Skeletal muscle cell (primary cell): Measurements from ENCODE around the gene YIPF4.
"Not testable (repeated sequence)": the region's sequence is repeated elsewhere in the genome, so short reads cannot be mapped to it uniquely, and the experiment has no call there.

Experiments
- DNase-seq: peaks from one replicate; pipeline ENCODE4 v3.0.0-alpha.2; 2010; ENCODE audit warnings: low read depth
- H3K4me3 ChIP-seq: 2 replicates; pipeline ENCODE4 v1.5.1; 2011; ENCODE audit warnings: low read depth, mild to moderate bottlenecking, control low read depth, low read length, moderate library complexity

The YIPF4 gene

DNA sequence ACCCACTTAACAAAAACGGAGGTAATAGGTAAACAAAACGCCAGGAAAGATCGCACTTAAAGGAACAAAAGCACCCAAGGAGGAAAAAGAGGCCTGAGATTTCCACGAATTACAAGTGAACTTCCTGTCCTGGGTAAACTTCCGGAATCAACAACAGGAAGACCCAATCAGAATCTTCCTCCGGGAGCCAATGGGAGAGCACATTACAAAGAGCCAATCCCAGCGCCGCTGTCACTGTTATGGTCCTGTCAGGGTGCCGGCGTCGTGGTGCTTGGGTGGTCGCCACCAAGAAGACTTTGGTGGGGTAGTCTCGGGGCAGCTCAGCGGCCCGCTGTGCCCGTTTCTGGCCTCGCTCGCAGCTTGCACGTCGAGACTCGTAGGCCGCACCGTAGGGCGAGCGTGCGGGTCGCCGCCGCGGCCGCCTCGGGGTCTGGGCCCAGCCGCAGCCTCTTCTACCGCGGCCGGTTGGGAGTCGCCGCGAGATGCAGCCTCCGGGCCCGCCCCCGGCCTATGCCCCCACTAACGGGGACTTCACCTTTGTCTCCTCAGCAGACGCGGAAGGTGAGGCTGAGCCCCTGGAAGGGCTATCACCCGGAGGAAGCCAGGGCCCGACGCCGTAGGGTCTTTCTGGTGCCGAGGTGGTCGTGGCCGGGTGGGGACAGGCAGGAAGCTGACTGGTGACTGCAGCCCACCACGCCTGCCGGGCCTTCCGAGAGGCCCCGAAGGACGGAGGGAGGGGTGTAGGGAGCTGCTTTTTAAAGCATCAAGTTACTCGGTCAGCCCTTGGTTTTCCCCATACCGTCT, at the start of gene YIPF4:
Gene YIPF4 (plus strand): TSS at position 231 of the 804 bp plus-strand sequence. CDS start 252 bp downstream, at position 483.
- DNase-seq = peak; percentile 77
- H3K4me3 ChIP-seq = peak within 1 kb of the TSS; percentile 98

GRCh38 chr2:32228181-32228580, 49.5 kb upstream of the YIPF4 start:
- DNase-seq = no peak

GRCh38 chr2:32229635-32230034, 48.1 kb upstream of the YIPF4 start:
- no peak for DNase-seq
- H3K4me3 ChIP-seq = no peak overlapping the region

More at GRCh38 chr2:32228181-32228580, 49.5 kb upstream of the YIPF4 start:
- no peak overlapping the region for H3K4me3 ChIP-seq

DNA sequence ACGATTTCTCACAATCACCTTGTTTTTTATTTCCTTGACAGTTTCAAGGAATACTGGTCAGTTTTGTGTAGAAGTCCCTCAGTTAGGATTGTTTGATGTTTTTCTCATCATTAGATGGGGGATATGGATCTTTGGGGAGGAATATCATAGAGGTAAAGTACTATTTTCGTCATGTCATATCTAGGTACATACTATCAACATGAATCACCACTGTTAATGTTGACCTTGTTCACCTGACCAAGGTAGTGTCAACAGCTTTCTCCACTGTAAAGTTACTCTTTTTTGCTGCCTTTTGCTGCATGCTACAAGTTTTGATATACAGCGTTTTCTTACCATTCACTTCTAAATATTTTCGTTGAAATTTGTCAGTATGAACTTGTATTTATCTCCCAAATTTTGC, 45.7 kb upstream of the YIPF4 start:
- H3K4me3 ChIP-seq = no peak overlapping the region
- DNase-seq = no peak

- DNase-seq = no peak
Measured at GRCh38 chr2:32235315-32235714, 42.4 kb upstream of the YIPF4 start.

GRCh38 chr2:32237488-32237887, 40.2 kb upstream of the YIPF4 start:
- no peak overlapping the region for H3K4me3 ChIP-seq

More at GRCh38 chr2:32235315-32235714, 42.4 kb upstream of the YIPF4 start:
- no peak overlapping the region for H3K4me3 ChIP-seq

DNA sequence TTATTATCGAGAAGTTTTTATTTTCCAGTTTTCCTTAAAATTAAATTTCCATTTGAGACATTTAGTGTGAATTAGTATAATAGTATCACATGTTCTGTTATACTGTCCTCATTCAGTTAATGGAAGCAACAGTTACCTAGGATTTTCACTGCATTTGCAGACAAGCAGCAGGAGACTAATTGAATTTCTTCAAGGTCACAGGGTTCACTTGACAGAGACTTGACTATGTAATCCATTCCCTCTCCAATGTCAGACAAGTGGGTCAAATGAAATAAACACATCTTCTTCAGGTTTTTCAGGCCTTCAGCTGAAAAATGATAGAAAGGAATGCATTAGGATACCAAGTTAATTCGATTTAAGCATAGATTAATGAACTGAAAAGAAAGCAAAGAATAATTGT, 39.7 kb upstream of the YIPF4 start:
- no peak overlapping the region for H3K4me3 ChIP-seq
- DNase-seq = no peak

More at GRCh38 chr2:32237488-32237887, 40.2 kb upstream of the YIPF4 start:
- DNase-seq = no peak

DNA sequence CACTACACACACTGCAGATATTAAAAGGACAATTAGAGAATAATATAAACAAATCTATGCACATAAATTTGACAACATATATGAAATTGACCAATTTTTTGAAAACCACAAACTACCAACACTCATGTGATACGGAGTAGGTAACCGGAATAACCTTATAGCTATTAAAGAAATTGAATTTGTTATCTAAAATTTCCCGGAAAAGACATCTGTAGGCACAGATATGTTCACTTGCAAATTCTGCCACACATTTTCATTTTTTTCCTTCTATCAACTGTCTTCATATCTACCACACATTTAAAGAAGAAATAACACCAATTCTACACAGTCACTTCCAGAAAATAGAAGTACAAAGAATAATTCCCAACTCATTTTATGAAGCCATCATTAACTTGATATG, 35.4 kb upstream of the YIPF4 start:
- no peak for DNase-seq
- no peak overlapping the region for H3K4me3 ChIP-seq

- no peak for DNase-seq
- no peak overlapping the region for H3K4me3 ChIP-seq
Measured at GRCh38 chr2:32246911-32247310, 30.8 kb upstream of the YIPF4 start.

- no peak overlapping the region for H3K4me3 ChIP-seq
- DNase-seq = no peak
Measured at GRCh38 chr2:32248299-32248698, 29.4 kb upstream of the YIPF4 start.

DNA sequence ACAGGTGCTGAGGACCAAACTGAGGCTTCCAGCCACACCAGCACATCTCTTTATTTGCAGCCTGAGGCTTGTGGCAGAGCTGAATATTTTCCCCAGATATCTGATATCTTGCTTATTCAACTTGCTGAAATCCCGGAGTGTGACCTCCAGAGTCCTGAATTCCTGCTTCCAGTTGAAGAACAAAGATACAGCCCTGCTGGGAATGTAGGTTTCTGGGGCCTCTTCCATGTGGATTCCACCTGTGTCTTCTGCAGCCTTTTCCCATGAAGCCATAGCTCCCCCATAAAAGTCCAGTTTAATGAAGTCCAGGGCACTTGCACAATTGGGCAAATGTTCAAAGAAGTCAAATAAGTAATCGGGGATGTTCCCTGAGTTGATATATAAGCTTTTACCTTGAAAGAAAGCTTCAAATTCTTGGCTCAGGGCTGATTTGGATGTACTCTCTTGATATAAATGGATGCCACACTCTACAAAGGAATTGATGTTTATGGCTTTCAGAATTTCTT, 27.9 kb upstream of the YIPF4 start:
- DNase-seq = no peak
- H3K4me3 ChIP-seq = no peak overlapping the region

- no peak for DNase-seq
- no peak overlapping the region for H3K4me3 ChIP-seq
Measured at GRCh38 chr2:32250290-32250689, 27.4 kb upstream of the YIPF4 start.

- no peak overlapping the region for H3K4me3 ChIP-seq
- no peak for DNase-seq
Measured at GRCh38 chr2:32258242-32258641, 19.5 kb upstream of the YIPF4 start.

DNA sequence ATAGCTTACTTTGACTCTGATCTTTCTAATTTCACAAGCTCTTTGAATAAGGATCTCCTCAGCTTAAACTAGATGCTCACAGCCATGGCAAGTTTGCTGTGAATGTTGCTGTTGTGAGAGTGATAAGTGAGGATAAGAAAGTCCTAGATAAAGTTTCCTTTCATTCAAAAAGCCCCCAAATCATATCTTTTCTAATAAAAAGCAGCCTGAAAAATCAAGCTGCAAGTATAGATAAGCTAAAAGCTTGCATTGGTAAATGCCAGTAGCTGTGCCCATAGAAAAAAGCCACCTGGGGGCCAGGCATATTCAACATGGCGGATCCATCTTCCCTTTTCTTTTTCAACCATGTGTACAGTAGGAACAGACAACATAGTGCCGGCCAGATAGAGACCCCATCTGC, 17.3 kb upstream of the YIPF4 start:
- DNase-seq = no peak
- no peak overlapping the region for H3K4me3 ChIP-seq

GRCh38 chr2:32262105-32262504, 15.6 kb upstream of the YIPF4 start:
- no peak overlapping the region for H3K4me3 ChIP-seq
- DNase-seq = no peak

- H3K4me3 ChIP-seq = no peak within 1 kb of the TSS
- no peak for DNase-seq
Measured at GRCh38 chr2:32264422-32265105, 13.1 kb upstream of the YIPF4 start, which contains the start of gene NLRC4. Gene NLRC4 (minus strand): TSS chr2:32264886. CDS start chr2:32256775, 8,111 bp downstream.

DNA sequence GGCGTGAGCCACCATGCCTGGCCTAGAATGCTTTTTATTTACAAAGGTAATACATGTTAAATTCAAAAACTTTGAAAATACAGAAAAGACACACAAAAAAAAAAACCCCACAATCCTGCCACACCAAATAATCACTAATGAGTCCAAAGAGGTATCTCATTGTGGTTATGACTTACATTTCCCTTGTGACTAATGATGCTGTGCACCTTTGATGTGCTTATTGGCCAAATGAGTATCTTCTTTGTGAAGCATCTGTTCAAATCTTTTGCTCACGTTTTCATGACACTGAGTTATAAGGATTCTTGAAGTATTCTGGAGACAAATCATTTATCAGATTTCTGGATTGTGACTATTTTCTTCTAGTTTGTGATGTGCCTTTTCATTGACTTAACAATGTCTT, 6.6 kb upstream of the YIPF4 start:
- no peak overlapping the region for H3K4me3 ChIP-seq
- DNase-seq = no peak

GRCh38 chr2:32272279-32272678, 5.4 kb upstream of the YIPF4 start:
- no peak overlapping the region for H3K4me3 ChIP-seq
- no peak for DNase-seq

GRCh38 chr2:32274289-32274688, 3.4 kb upstream of the YIPF4 start:
- no peak for DNase-seq
- no peak overlapping the region for H3K4me3 ChIP-seq

- DNase-seq, H3K4me3 ChIP-seq: not testable (repeated sequence)
Measured at GRCh38 chr2:32275790-32276189, 1.9 kb upstream of the YIPF4 start.

GRCh38 chr2:32277363-32277673, 386 bp upstream of the YIPF4 start:
- no peak for DNase-seq
- H3K4me3 ChIP-seq = peak overlapping the region; percentile 98
